Posterior vena cava (tissue), 2 donors: ENCODE results near the gene STATH. TPM values are rescaled to one million over a fixed set of nuclear protein-coding genes. Genes with fewer than 3 reads are reported as not detected.
"Not testable (repeated sequence)": the region's sequence is repeated elsewhere in the genome, so short reads cannot be mapped to it uniquely, and the experiment has no call there.

Source experiments
- DNase-seq: peaks from one replicate; pipeline ENCODE4 v3.0.0-alpha.2; 2020; ENCODE audit warnings: low spot score
- intact Hi-C, 2 donors: fragments of 100-400 bp; cut with DNase I; formaldehyde crosslinking; loops; one replicate each; pipeline versions ENCODE4 v1.14.1 to v1.14.2; 2022 to 2023
- total RNA-seq, 2 donors: library from RNA; stranded (reverse); fragmentation: NEBNext Ultra II Directional; extraction: Animal tissue kit (Norgen Biotek cat#: 25700); gene quantifications; one replicate each; pipeline ENCODE4 v1.2.1, GENCODE V29; 2021
- donor health status: DM: yes; HTN: yes; CAD: no.
- donor health status: DM: yes; HTN: yes; CAD: no.

Gene STATH
- total RNA-seq, 2 donors from 2014 or later: not detected

GRCh38 chr4:70041652-70042286 lies 46.0 kb downstream of the STATH start:
- intact Hi-C loops: no loop called here

GRCh38 chr4:70050138-70050537 lies 54.4 kb downstream of the STATH start, which contains the start of gene HTN1:
Gene HTN1 (plus strand): TSS chr4:70050438. CDS start chr4:70053077, 2,639 bp downstream.
- intact Hi-C loops, DNase-seq: not testable (repeated sequence)

More at GRCh38 chr4:70041652-70042286, 46.0 kb downstream of the STATH start:
- no peak for DNase-seq

Other genes starting within 250 kb of the STATH start
- 1 to 10 TPM; 2.2 to 7.5 TPM for gene SULT1B1, start 235.3 kb upstream of the STATH start, total RNA-seq
- not detected for gene SULT1E1, start 135.8 kb upstream of the STATH start, total RNA-seq
- gene CSN1S1, start 64.9 kb upstream of the STATH start, total RNA-seq: not detected
- gene CSN2, start 30.2 kb upstream of the STATH start, total RNA-seq: not detected
- not detected for gene HTN3, start 32.5 kb downstream of the STATH start, total RNA-seq
- not detected for gene HTN1, start 54.5 kb downstream of the STATH start, total RNA-seq
- not detected for gene PRR27, start 158.3 kb downstream of the STATH start, total RNA-seq
- not detected for gene ODAM, start 199.8 kb downstream of the STATH start, total RNA-seq
- gene FDCSP, start 230.2 kb downstream of the STATH start, total RNA-seq: not detected
- not detected for gene CSN3, start 246.6 kb downstream of the STATH start, total RNA-seq